NCI-H446 (cell line): ENCODE results near the gene WNT9B.

Experiments used
- DNase-seq, 2 experiments: peaks; one replicate each; lab custom pipeline; 2025; lab: John Stamatoyannopoulos, UW

The WNT9B gene

DNA sequence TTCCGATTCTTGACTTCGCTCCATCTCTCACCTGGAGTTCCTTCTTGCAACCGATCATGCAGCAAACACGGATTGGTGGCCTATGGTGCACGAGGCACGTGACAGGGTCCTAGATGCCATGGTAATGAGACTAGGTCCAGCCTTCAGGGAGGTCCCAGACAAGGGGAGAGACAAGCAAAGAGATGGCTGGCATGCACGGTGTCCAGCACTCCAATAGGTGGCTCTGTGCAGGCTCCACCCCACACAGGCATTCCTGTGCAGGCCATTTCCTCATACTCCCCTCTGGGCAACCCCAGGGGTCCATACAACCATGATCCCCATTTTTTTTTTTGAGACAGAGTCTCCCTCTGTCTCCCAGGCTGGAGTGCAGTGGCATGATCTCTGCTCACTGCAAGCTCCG is 31.3 kb downstream of the WNT9B start:
- DNase-seq: no peak

DNA sequence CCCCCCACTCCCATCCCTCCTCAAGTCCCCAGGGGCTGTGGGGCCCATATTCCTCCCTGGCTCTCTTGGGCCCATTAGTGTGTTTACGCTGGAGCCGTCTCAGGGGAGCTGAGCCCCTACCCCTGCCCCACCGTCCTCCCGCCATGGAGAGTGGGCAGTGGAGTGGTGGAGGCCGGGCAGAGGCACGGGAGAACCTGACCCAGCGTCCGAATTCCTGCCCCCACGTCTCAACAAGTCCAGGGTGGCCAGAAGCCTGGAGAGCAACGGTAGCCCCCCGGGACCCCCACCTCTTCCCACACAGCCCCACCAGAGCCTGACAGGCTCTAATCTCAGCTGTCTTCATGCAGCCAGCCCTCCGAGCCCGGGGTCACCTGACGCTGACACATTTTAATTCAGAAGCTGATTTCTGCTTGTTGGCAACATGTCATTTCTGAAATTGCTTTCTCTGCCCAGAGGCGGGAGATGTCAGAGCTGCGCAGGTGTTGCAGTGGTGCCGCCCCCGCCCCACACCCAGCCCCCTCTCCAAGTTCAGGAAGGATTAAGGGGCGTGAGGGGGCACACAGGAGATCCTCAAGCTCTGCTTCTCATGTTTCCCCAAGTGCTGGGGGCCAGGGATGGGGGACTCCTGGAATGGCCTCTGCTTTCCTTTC is 32.6 kb downstream of the WNT9B start:
- no peak for DNase-seq

DNA sequence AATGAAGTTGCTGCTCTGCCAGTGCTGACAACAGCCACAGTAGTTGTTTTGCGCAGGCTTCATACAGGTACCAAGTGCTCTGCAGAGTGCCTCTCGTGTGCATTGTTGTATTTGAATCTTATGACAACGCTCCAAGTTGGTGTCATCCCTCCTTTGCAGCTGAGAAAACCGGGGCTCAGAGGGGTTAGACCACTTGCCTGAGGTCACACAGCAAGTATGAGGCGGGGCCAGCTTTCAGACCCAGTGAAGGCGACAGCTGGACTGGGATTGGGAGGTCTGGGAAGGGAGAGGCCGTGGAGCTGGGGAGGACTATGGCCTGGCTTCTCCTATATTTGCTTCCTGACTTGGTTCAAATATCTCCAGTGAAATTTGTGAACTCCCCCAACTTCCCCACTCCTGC is 33.2 kb downstream of the WNT9B start:
- DNase-seq: no peak

DNA sequence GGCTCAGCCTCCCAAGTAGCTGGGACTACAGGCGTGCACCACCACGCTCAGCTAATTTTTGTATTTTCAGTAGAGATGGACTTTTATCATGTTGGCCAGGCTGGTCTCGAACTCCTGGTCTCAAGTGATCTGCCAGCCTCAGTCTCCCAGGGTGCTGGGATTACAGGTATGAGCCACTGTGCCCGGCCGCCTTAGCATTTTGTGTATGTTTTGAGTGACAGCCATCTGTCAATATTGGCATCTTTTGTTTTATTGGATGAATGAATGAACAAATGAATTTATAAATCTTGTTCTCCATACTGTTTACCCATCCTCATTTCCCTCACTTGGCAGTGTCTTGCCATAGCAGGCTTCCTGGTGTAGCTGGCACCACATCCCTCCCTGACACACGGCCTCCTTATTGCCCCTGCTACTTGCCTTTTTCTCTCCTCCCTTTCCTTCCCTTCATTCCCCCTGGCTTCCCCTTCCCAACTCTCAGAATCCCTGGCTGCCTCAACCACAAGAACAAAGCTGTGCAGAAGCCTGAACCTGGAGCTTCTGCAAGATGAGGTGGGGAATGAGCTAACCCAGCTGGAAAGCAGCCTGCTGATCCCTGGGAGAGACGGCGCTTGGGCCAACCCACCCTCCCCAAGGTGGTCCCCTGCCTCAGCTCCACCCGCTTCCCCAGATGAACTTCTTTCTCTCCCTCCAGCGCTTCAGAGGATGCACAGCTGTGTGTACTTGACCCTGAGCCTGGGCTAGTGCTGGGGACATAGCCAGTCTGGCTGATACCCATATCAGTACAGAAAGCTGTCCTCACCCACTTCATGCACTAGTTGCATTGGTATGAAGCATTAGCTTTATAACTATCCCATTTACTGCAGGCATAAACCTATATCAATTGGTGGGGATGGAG is 34.3 kb downstream of the WNT9B start:
- DNase-seq: no peak

DNA sequence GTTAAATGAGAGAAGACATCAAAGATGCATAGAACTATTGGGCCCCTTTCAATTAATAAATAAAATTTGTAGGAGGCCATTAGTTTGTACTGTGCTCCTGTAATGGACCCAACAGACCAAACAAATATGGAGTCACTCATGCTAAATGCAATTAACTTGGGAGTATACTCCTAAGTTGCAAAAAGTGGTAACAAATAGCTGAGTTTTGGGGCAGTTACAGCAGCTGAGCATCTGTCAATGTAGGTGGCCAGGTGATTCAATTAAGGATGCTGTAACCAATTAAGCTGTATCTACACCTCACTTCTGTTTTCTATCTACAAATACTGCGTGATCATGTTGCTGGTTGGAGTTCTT is 34.9 kb downstream of the WNT9B start:
- no peak for DNase-seq

DNA sequence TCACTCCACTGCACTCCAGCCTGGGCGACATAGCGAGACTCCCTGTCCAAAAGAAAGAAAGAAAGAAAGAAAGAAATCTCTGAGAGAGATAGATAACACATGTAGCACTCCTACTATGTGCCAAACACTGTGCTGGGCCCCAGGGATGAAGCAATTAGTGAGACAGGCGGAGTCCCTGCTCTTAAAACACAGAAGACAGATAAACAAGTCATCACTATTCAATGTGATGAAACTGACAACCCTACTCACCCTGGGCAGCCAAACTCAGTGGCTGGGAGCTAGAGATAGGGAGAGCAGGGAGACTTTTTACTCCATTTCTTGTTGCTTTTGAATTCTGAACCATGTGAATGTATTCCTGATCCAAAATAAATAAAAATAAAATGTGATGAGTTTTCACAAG is 36.3 kb downstream of the WNT9B start:
- no peak for DNase-seq

DNA sequence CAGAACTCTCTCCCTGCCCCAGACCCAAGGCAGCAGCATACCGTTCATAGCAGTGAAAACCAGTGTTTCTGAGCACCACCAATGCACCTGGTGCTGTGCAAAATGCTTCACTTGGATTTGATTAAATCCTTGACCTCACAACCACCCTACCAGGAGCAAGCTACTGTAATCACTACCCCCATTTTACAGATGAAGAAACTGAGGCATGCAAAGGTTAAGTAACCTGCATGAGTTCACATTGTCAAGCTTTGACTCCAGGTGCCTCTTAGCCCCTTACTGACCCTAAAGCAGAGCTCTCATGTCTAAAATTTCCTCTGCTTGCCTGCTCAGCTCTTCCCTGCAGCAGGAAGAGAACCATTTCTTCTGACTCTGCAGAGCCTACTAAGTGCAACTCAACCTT is 37.3 kb downstream of the WNT9B start:
- DNase-seq: no peak

DNA sequence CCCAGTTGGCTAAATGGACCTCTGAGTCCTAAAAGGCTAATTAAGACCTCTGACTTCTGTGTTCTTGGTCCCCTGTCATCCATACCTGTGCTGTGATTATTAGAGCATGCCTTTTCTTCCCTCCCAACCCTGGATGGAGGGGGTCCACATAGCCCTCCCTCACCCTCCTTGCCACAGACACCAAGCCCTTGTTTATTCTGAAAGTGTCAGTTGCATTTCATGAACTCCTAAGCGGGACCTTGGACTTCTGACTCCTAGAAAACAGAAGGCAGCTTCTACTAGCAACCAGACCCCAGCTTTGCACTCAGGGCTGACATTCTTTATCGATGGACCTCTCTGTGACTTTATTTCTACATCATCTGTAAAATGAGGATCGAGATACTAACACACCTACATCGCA is 38.1 kb downstream of the WNT9B start:
- no peak for DNase-seq

DNA sequence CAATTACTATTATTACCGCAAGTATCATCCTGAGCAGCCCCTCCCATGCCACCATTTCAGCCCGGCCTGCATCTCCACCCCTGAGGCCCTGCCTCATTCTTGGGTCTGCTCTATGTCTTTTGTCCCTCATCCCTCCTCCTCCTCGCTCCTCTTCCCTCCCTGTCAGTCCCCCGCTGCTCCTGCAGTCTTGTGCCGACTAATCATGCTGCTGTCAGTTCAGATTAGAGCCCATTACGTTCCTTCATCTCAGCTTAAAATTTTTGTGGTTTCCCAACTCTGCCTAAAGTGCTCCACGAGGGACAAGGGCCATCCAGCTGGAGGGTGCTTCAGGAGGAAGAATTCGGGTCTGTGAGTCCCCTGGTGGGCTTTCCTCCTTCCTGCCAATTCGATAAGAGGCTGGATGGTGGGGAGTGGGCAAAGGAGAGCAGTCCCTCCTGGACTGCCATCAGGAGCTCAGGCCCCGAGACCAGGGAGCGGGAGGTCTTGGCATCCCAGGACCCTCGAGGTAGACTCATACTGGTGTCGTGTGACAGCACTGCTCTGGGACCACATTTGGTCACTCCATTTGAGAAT is 38.7 kb downstream of the WNT9B start:
- DNase-seq: no peak

DNA sequence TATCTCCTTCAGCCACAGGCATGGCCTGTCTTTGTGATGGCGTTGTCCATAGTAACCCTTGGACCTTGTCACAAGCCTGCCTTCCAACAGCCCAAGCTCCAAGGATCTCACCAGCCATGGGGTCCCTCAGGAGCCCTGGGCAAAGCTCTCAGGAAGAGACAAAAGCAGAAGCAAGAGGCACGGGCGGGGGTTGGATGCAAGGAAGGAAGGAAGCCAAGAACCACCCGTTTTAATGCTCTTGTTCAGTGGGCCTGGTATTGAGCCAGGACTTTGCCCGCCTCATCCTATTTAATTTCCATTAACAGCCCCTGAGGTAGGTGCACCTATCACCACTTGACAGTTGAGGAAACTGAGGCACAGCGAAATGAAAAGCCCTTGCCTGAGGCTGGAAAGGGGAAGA is 39.3 kb downstream of the WNT9B start:
- DNase-seq: no peak

DNA sequence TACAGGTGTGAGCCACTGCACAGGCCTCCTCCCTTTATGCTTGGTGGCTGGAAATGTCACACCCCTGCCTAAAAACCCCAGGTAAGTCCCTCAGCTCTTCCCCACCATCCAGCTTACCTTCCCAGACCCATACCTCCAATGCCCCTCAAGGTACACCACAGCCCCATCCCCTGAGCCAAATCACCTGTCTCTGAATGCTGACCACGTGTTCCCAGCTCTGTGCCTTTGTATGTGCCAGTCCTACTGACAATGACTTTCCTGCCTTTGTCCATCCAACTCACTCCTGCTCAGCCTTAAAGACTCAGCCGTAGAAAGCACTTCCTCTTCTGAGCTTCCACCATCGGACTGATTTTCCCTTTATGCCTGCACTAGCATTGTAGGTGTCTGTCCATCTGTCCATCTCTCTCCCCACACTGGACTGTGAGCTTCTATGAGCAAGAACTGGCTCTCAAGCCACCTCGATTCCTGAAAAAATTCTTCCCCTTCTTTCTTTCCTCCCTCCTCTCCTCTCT is 40.9 kb downstream of the WNT9B start:
- no peak for DNase-seq

DNA sequence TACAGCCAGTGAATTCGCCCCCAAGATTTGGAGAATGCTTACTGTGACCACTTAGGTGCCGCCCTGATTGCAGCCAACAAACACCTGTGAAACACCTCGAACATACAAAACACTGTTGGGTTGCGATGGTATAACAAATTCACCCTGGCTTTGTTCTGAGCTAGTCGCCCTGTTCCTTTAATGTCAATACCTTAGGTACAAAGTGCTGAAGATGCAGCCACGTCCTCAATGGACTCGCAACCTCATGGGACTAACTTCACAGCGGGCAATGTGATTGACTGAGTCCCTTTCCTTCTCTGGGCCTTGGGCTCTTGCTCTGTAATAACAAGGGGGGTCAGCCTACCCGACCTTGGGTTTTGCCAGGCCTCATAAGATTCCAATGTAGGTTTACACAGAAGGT is 42.6 kb downstream of the WNT9B start:
- DNase-seq: no peak

DNA sequence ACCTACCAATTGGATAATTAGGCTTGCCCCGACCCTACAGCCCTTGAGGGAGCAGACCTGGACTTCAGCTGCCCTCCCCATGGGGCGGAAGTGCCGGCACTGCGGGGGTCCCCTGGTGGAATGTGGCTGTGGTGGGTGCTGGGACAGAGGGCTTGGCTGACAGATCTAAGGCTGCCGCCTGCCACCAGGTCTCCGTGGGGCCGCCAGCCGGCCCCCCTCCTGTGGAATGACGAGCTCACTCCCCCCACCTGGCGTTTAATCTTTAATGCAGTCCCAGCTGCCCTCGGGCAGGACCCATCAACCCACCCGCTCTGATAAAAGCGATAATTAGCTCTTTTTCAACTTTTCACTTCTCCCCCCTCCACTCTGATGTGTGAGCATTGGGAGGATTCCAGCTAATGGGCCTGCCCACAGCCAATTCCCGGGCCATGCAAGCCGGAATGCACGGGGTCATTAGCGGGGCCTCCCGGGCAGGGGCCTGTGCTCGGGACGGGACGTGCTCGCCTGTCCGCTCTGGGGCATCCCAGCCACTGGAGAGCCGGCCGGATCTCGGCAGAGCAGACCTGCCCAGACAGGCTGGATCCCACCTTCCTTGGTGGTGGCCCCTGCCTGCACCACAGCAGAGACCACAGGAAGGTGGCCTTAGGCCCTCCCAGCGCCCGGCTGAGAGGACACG is 43.2 kb downstream of the WNT9B start:
- no peak for DNase-seq

DNA sequence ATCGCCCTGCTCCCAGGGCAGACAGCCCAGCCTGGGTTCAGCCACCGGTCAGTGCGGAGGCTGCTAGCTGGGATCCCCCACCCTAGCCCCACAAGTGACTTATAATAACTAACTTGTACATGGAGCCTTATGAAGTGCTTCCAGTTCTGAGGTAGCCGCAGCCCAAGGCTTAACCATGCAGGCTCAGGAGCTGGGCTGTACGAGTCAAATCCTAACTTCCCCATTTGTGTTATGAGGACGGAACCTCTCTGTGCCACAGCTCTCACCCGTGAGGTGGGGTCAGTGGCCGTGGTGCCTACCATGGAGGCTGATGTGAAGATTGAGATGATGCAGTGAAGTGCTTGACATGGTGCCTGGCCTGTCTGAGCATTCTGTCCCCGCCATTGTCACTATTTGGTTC is 43.8 kb downstream of the WNT9B start:
- no peak for DNase-seq

DNA sequence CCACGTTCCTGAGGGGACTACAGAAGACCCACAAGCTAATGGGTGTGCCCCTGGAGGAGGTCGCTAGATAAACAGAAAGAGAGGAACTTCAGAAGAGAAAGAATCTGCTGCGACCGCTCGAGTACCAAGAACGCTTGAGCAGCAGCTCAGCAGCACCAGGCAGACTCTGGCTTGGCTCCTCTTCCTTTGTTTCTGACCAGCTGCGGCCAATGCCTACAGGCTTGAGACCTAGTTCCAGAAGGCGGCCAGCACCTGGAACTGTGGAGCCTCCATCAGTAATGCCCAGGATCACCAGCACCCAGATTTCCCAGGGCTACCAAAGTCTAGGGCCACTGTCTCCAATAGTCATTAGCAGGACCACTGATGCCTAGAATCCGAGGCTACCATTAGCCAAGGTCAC is 45.6 kb downstream of the WNT9B start:
- DNase-seq: no peak

DNA sequence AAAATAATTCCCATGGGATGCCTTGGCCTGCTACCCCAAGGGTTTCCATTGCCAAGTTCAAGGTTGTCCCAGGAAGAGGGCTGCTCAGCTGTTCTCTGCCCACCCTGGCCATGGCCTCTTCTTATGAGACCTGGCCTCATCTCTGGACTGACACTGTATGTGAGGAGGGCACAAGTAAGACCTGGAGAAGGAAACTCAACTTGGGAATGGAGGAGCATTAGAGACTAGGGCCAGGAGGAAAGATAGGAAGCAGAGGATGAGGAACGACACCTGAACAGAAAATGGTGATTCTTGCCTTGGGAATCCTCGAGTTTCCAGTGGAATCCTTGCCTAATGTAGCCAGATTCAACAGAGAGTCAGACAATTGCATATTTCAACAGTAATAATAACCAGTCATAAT is 47.0 kb downstream of the WNT9B start:
- no peak for DNase-seq

DNA sequence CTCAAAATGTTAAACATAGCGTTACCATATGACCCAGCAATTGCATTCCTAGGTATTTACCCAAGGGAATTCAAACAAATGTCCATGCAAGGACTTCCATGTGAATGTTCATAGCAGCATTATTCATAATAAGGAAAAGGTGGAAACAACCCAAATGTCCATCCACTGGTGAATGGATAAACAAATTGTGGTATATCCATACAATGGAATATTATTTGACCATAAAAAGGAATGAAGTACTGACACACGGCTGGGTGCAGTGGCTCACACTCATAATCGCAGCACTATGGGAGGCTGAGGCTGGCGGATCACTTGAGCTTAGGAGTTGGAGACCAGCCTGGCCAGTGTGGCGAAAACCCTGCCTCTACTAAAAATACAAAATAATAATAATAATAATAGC is 47.5 kb downstream of the WNT9B start:
- no peak for DNase-seq

DNA sequence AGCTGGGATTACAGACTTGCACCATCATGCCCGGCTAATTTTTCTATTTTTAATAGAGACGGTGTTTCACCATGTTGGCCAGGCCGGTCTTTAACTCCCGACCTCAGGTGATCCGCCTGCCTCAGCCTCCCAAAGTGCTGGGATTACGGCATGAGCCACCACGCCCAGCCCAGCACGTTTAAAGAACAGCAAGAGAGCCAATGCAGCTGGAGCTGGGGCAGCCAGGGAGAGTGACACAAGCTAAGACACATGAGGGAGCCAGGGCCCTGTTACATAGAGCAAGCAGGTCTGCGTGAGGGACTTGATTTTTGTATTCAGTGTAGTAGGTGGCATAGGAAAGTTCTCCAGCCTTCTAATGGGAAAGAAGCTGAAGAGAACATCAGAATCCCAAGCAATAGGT is 49.9 kb downstream of the WNT9B start:
- DNase-seq: no peak

DNA sequence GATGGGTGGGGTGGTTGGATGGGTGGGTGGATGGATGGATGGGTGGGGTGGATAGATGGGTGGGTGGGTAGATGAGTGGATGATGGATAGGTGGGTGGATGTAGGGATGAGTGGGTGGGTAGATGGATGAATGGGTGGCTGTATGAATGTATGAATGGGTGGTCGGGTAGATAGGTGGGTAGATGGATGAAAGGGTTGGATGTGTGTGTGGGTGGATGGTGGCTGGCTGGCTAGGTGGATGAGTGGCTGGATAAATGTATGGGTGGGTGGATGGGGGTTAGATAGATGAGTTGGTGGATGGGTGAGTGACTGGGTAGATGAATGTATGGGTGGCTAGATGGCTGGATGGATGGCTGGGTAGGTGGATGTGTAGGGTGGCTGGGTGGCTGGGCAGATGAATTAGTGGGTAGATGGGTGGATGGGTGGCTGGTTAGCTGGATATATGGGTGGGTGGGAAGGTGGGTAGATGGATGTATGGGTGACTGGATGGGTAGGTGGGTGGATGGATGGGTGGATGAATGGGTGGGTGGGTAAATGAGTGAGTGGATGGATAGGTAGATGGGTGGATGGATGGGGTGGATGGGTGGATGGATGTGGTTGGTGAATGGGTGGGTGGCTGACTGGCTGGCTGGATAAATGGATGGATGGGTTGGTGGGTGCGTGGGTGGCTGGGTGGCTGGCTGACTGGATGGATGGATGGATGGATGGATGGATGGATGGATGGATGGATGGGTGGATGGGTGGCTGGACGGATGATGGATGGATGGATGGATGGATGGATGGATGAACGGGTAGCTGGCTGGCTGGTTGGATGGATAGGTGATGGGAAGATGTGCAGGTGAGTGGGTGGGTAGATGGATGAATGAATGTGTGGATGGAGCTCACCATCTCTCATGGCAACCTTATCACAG is 52.6 kb downstream of the WNT9B start:
- no peak for DNase-seq

DNA sequence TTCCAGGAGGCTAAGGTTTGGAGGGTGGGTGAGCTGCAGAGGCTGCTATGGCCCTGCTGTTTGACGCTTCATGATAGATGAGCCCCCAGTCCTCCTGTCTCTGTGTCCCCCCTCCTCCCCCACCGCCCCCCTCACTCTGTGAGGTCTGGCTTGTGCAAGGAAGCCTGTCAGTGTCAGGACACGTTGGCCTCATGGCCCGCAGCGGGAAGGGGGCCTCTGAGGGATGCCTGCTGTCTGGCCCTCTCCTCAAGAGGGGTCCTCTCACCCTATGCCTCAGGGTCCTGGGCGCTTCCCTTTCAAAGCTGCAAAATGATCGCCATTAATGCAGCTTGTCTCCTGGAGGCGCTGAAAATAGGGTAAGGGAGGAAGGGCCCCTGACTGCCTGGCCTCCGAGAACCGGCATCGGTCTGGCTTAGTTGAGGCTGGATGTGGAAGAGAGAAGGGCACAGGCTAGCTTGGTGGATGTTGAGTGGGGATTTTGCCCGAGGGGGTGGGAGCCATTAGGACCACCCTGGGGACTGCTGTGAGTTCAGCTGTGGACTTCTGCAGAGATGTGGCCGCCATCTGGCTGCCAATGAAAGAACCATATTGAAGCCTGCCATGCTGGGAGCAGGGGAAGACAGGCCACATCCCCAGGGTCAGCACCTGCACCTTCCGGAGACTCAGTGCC is 56.8 kb downstream of the WNT9B start:
- no peak for DNase-seq
